ENCODE results near the gene PCSK2.

GRCh38 chr20:17229256-17229655 lies 2.4 kb downstream of the PCSK2 start:
- TF ChIP-seq POLR2A (IDR thresholded peaks at IDR 0.05) (no peak), CTCF (IDR thresholded peaks at IDR 0.05) (no peak)
